GM12872 (cell line): ENCODE data around the gene TCN1.

Source experiments
- CTCF ChIP-seq: IDR thresholded peaks from 3 replicates; pipeline ENCODE4 v1.5.1; 2011; ENCODE audit warnings: low read depth, mild to moderate bottlenecking, low read length, moderate library complexity; ENCODE audit not compliant: insufficient read depth

Gene TCN1

GRCh38 chr11:59891781-59892181, 25.5 kb upstream of the TCN1 start:
- no peak for TF ChIP-seq CTCF

- no peak for TF ChIP-seq CTCF
Measured at GRCh38 chr11:59883597-59883996, 17.3 kb upstream of the TCN1 start.

- no peak for TF ChIP-seq CTCF
Measured at GRCh38 chr11:59879567-59879966, 13.3 kb upstream of the TCN1 start.

GRCh38 chr11:59878575-59878974, 12.3 kb upstream of the TCN1 start, which contains the start of gene OOSP3:
Gene OOSP3, plus strand, starts transcription at chr11:59878782. Its CDS starts 27 bp downstream, at chr11:59878809.
- no peak for TF ChIP-seq CTCF

GRCh38 chr11:59877784-59878183, 11.5 kb upstream of the TCN1 start:
- no peak for TF ChIP-seq CTCF

GRCh38 chr11:59877325-59877724, 11.0 kb upstream of the TCN1 start:
- no peak for TF ChIP-seq CTCF

- no peak for TF ChIP-seq CTCF
Measured at GRCh38 chr11:59875856-59876519, 9.7 kb upstream of the TCN1 start.
